Measurements from ENCODE around the gene EEIG1.
A peak's percentile ranks its signal among the peaks of the same experiment; 100 is the strongest.
"Not testable (repeated sequence)": the region's sequence is repeated elsewhere in the genome, so short reads cannot be mapped to it uniquely, and the experiment has no call there.

Gene EEIG1

GRCh38 chr9:128025736-128026135, 44.9 kb upstream of the EEIG1 start:
- TF ChIP-seq CTBP1 (IDR thresholded peaks at IDR 0.05; ENCODE audit: borderline replicate concordance), result no peak
- ChIA-PET CTCF (interaction anchor here (0.7 to 1.0 kb wide), 2 partner anchors 82 to 1620 kb away, joined by 3 to 4 read pairs; no protein-coding TSS in a partner anchor), POLR2A (no interaction called here)
- no peak for DNase-seq (ENCODE audit: extremely low spot score)

GRCh38 chr9:128024761-128025308, 44.0 kb upstream of the EEIG1 start:
- POLR2A ChIA-PET, result no interaction called here
- TF ChIP-seq ZNF384 (IDR thresholded peaks at IDR 0.05) (peak; percentile 67), FOXM1 (IDR thresholded peaks at IDR 0.05; ENCODE audit: borderline replicate concordance) (no peak), FOXK2 (IDR thresholded peaks at IDR 0.05) (no peak), TARDBP (IDR thresholded peaks at IDR 0.05) (no peak), ARNT (IDR thresholded peaks at IDR 0.05) (no peak), FOXA1 (IDR thresholded peaks at IDR 0.05) (no peak)
- DNase-seq (ENCODE audit: extremely low spot score), result no peak
- CTCF ChIA-PET, result interaction anchor here (1.0 kb wide), 1 partner anchor 81 kb away, joined by 3 read pairs; no protein-coding TSS in a partner anchor

GRCh38 chr9:128023671-128024070, 42.9 kb upstream of the EEIG1 start:
- POLR2A ChIA-PET; DNase-seq (ENCODE audit: extremely low spot score); CTCF ChIA-PET: not testable (repeated sequence)

- POLR2A ChIA-PET, result no interaction called here
- CTCF ChIA-PET, result interaction anchor here (0.6 kb wide), 1 partner anchor 8 kb away, joined by 7 read pairs; no protein-coding TSS in a partner anchor
- no peak for TF ChIP-seq HDGF (IDR thresholded peaks at IDR 0.05; ENCODE audit: borderline replicate concordance)
- no peak for TF ChIP-seq SP1 (IDR thresholded peaks at IDR 0.05)
- no peak for TF ChIP-seq FOXK2 (IDR thresholded peaks at IDR 0.05)
Measured at GRCh38 chr9:128022886-128023285, 42.1 kb upstream of the EEIG1 start.

GRCh38 chr9:128021098-128021497, 40.3 kb upstream of the EEIG1 start:
- TF ChIP-seq ARNT (IDR thresholded peaks at IDR 0.05), result no peak
- TF ChIP-seq LEF1 (IDR thresholded peaks at IDR 0.05; ENCODE audit: borderline replicate concordance), result no peak
- no peak for TF ChIP-seq L3MBTL2 (conservative IDR thresholded peaks at IDR 0.05)
- TF ChIP-seq ELF4 (IDR thresholded peaks at IDR 0.05), result no peak
- TF ChIP-seq BHLHE40 (IDR thresholded peaks at IDR 0.05; ENCODE audit: borderline replicate concordance), result no peak
- TF ChIP-seq SP1 (IDR thresholded peaks at IDR 0.05), result no peak
- no peak for TF ChIP-seq FOXM1 (IDR thresholded peaks at IDR 0.05; ENCODE audit: borderline replicate concordance)
- TF ChIP-seq TARDBP (IDR thresholded peaks at IDR 0.05), result no peak
- TF ChIP-seq NFRKB (IDR thresholded peaks at IDR 0.05), result no peak
- TF ChIP-seq HDGF (IDR thresholded peaks at IDR 0.05; ENCODE audit: borderline replicate concordance), result no peak
- TF ChIP-seq FOXA1 (IDR thresholded peaks at IDR 0.05), result no peak
- TF ChIP-seq FOXK2 (IDR thresholded peaks at IDR 0.05), result no peak
- TF ChIP-seq SUZ12 (IDR thresholded peaks at IDR 0.05), result no peak
- no peak for TF ChIP-seq ZNF384 (IDR thresholded peaks at IDR 0.05)
- TF ChIP-seq PKNOX1 (IDR thresholded peaks at IDR 0.05), result no peak
- ChIA-PET POLR2A (no interaction called here), CTCF (no interaction called here)
- no peak for DNase-seq (ENCODE audit: extremely low spot score)

More at GRCh38 chr9:128022886-128023285, 42.1 kb upstream of the EEIG1 start:
- no peak for DNase-seq (ENCODE audit: extremely low spot score)

- peak; percentile 42 for DNase-seq (ENCODE audit: extremely low spot score)
- ChIA-PET POLR2A (no interaction called here), CTCF (no interaction called here)
- TF ChIP-seq ARNT (IDR thresholded peaks at IDR 0.05) (no peak), SP1 (IDR thresholded peaks at IDR 0.05) (no peak), HDGF (IDR thresholded peaks at IDR 0.05; ENCODE audit: borderline replicate concordance) (no peak), BHLHE40 (IDR thresholded peaks at IDR 0.05; ENCODE audit: borderline replicate concordance) (no peak), LEF1 (IDR thresholded peaks at IDR 0.05; ENCODE audit: borderline replicate concordance) (no peak)
Measured at GRCh38 chr9:128020692-128021091, 39.9 kb upstream of the EEIG1 start.

GRCh38 chr9:128015696-128016095, 34.9 kb upstream of the EEIG1 start:
- CTCF ChIA-PET, result interaction anchor here (0.6 to 1.2 kb wide), 2 partner anchors 72 to 102 kb away, joined by 3 read pairs; no protein-coding TSS in a partner anchor
- TF ChIP-seq BHLHE40 (IDR thresholded peaks at IDR 0.05; ENCODE audit: borderline replicate concordance), result no peak
- POLR2A ChIA-PET, result no interaction called here
- DNase-seq (ENCODE audit: extremely low spot score), result no peak

GRCh38 chr9:128011071-128011817, 30.5 kb upstream of the EEIG1 start:
- ChIA-PET POLR2A (no interaction called here), CTCF (no interaction called here)
- TF ChIP-seq NFRKB (IDR thresholded peaks at IDR 0.05) (no peak), SP1 (IDR thresholded peaks at IDR 0.05) (no peak), FOXM1 (IDR thresholded peaks at IDR 0.05; ENCODE audit: borderline replicate concordance) (no peak), TARDBP (IDR thresholded peaks at IDR 0.05) (no peak), ARNT (IDR thresholded peaks at IDR 0.05) (no peak), FOXA1 (IDR thresholded peaks at IDR 0.05) (no peak), FOXK2 (IDR thresholded peaks at IDR 0.05) (no peak)
- no peak for DNase-seq (ENCODE audit: extremely low spot score)

GRCh38 chr9:128009639-128010038, 28.9 kb upstream of the EEIG1 start:
- POLR2A ChIA-PET, result no interaction called here
- TF ChIP-seq TARDBP (IDR thresholded peaks at IDR 0.05), result no peak
- no peak for TF ChIP-seq SUZ12 (IDR thresholded peaks at IDR 0.05)
- no peak for TF ChIP-seq ZNF384 (IDR thresholded peaks at IDR 0.05)
- no peak for TF ChIP-seq ELF4 (IDR thresholded peaks at IDR 0.05)
- no peak for TF ChIP-seq LEF1 (IDR thresholded peaks at IDR 0.05; ENCODE audit: borderline replicate concordance)
- TF ChIP-seq L3MBTL2 (conservative IDR thresholded peaks at IDR 0.05), result no peak
- TF ChIP-seq ARNT (IDR thresholded peaks at IDR 0.05), result no peak
- TF ChIP-seq PKNOX1 (IDR thresholded peaks at IDR 0.05), result no peak
- no peak for TF ChIP-seq FOXA1 (IDR thresholded peaks at IDR 0.05)
- TF ChIP-seq CTBP1 (IDR thresholded peaks at IDR 0.05; ENCODE audit: borderline replicate concordance), result no peak
- no peak for TF ChIP-seq SP1 (IDR thresholded peaks at IDR 0.05)
- TF ChIP-seq FOXM1 (IDR thresholded peaks at IDR 0.05; ENCODE audit: borderline replicate concordance), result no peak
- no peak for DNase-seq (ENCODE audit: extremely low spot score)
- CTCF ChIA-PET, result interaction anchor here (0.8 kb wide), 1 partner anchor 88 kb away, joined by 3 read pairs; no protein-coding TSS in a partner anchor
